ENCODE results near the gene SPRED1.

GRCh38 chr15:38344351-38344750, 91.7 kb downstream of the SPRED1 start:
- no peak for TF ChIP-seq POLR2AphosphoS5 (IDR thresholded peaks at IDR 0.05)
- no peak for TF ChIP-seq CTCF (IDR thresholded peaks at IDR 0.05)
